Measurements from ENCODE around the gene KRTAP3-3.

KRTAP3-3 gene

DNA sequence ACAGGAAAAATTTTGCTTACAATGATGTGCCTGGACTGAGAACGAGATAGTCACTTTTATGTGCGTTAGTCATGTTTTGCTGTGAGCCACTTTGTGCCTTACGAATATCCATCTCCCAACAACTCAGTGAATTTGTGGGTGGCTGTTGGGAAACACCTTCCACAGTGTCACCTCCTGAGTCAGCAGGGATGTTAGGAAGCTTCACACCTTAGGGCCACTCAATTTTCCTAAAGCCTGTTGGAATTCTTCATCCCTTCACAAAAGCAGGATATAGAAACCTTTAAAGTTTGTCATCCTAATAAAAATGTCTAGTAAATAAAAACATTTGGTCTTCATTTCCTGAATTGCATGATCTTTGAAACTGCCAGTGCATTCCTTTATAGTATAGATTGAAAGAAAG, 19.2 kb upstream of the KRTAP3-3 start:
- DNase-seq (ENCODE audit: low read depth): peak; percentile 52
- no peak overlapping the region for H3K4me3 ChIP-seq (ENCODE audit: low read length)
- TF ChIP-seq, protein P1, sequence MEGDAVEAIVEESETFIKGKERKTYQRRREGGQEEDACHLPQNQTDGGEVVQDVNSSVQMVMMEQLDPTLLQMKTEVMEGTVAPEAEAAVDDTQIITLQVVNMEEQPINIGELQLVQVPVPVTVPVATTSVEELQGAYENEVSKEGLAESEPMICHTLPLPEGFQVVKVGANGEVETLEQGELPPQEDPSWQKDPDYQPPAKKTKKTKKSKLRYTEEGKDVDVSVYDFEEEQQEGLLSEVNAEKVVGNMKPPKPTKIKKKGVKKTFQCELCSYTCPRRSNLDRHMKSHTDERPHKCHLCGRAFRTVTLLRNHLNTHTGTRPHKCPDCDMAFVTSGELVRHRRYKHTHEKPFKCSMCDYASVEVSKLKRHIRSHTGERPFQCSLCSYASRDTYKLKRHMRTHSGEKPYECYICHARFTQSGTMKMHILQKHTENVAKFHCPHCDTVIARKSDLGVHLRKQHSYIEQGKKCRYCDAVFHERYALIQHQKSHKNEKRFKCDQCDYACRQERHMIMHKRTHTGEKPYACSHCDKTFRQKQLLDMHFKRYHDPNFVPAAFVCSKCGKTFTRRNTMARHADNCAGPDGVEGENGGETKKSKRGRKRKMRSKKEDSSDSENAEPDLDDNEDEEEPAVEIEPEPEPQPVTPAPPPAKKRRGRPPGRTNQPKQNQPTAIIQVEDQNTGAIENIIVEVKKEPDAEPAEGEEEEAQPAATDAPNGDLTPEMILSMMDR (IDR thresholded peaks at IDR 0.05; ENCODE audit: insufficient read depth, low read depth, low read length, missing control alignments): no peak

DNA sequence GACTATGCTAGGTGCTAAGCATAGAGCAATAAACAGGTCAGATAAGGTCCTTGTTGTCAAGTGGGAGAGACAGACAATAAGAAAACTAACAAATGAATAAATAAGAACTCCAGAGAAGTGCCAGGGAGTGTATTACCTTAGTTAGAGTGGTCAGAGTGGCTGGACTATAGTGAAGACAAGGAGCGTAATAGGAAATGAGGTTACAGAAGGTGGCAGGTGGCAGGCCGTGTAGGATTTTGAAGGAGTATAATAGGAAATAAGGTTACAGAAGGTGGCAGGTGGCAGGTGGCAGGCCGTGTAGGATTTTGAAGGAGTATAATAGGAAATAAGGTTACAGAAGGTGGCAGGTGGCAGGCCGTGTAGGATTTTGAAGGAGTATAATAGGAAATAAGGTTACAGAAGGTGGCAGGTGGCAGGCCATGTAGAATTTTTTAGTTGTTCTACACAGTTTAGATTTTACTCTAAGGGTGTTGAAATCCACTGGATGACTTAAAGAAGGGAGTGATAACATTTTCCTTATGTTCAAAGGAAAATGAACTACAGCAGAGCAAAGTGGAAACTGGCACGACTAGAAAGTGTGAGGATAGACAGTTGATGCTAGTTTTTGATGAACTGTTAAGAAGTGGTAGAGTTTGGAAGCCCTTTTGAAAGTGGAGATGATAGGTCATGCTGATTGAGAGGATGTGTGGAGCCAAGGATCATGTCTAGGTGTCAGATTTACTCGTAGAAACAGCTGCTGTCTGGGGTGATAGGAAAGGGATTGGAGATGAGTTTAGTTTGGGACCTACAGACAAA, 18.6 kb upstream of the KRTAP3-3 start:
- H3K4me3 ChIP-seq (ENCODE audit: low read length): no peak overlapping the region
- TF ChIP-seq, protein P1 (IDR thresholded peaks at IDR 0.05; ENCODE audit: insufficient read depth, low read depth, low read length, missing control alignments): no peak
- DNase-seq (ENCODE audit: low read depth): no peak

DNA sequence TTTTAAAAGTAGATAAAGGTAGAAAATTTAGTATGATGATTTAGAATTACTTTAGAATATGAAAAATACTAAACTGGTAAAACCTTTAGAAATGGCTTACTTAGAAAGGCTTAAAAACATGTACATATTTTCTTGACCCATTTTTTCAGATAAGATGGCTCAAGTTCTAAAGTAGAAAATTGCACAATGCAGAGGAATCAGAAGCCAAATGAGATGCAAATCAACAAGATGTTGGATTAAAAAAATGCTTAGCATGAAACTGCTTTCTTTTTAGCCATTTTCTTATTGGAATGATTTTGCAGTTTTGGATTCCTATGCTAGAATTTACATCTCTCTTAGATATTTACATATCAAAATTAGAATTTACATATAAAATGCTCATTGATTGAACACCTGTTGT, 16.5 kb upstream of the KRTAP3-3 start:
- TF ChIP-seq, protein P1 (IDR thresholded peaks at IDR 0.05; ENCODE audit: insufficient read depth, low read depth, low read length, missing control alignments): no peak
- no peak overlapping the region for H3K4me3 ChIP-seq (ENCODE audit: low read length)
- DNase-seq (ENCODE audit: low read depth): no peak

- TF ChIP-seq, protein P1 (IDR thresholded peaks at IDR 0.05; ENCODE audit: insufficient read depth, low read depth, low read length, missing control alignments): no peak
- no peak overlapping the region for H3K4me3 ChIP-seq (ENCODE audit: low read length)
- DNase-seq (ENCODE audit: low read depth): no peak
These were observed 16.0 kb upstream of the KRTAP3-3 start for GRCh38 chr17:41009936-41010335.

DNA sequence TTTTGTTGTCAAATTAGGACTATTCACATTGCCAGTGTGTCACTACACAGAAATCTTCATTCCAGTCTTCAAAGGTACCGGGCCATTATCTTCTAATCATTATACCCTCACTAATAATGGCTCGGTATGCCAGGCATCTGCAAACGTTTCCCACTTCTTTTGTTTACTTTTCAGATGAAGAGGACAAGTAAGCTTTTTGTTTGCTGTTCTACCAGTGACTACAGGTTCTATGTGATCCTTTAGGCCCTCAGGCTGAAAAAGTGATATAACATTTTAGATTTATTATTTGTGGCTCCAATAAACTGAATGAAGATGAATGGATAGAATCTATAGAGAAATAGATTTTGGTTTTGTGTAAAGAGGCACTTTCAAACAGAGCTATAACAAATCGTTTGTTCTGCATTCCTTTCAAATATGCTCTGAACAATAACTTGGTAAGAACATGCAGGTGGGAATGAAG, 15.4 kb upstream of the KRTAP3-3 start:
- TF ChIP-seq, protein P1 (IDR thresholded peaks at IDR 0.05; ENCODE audit: insufficient read depth, low read depth, low read length, missing control alignments): no peak
- no peak overlapping the region for H3K4me3 ChIP-seq (ENCODE audit: low read length)
- peak; percentile 27 for DNase-seq (ENCODE audit: low read depth)

- TF ChIP-seq, protein P1 (IDR thresholded peaks at IDR 0.05; ENCODE audit: insufficient read depth, low read depth, low read length, missing control alignments): no peak
- no peak for DNase-seq (ENCODE audit: low read depth)
- no peak within 1 kb of the TSS for H3K4me3 ChIP-seq (ENCODE audit: low read length)
These were observed 14.8 kb upstream of the KRTAP3-3 start, which contains the start of gene KRTAP3-1 for GRCh38 chr17:41008811-41009210. Gene KRTAP3-1, minus strand, starts transcription at chr17:41009128. Its CDS starts 54 bp downstream, at chr17:41009074.

GRCh38 chr17:41004397-41004796, 10.4 kb upstream of the KRTAP3-3 start:
- DNase-seq (ENCODE audit: low read depth): no peak
- TF ChIP-seq, protein P1 (IDR thresholded peaks at IDR 0.05; ENCODE audit: insufficient read depth, low read depth, low read length, missing control alignments): no peak
- H3K4me3 ChIP-seq (ENCODE audit: low read length): no peak overlapping the region
